VCaP (cell line): ENCODE data around the gene STXBP5.

ENCODE experiments used
- H3K27ac ChIP-seq: fragments of 450-650 bp; 2 replicates; pipeline ENCODE4 v1.5.1; 2017
- CTCF ChIP-seq: fragments of 450-650 bp; conservative IDR thresholded peaks from 2 replicates; pipeline ENCODE4 v1.5.1; 2017; ENCODE audit warnings: mild to moderate bottlenecking, moderate library complexity

The STXBP5 gene

GRCh38 chr6:147195510-147195909, 8.7 kb upstream of the STXBP5 start:
- no peak overlapping the region for H3K27ac ChIP-seq
- TF ChIP-seq CTCF: no peak

GRCh38 chr6:147195987-147196386, 8.2 kb upstream of the STXBP5 start:
- no peak overlapping the region for H3K27ac ChIP-seq
- TF ChIP-seq CTCF: no peak

DNA sequence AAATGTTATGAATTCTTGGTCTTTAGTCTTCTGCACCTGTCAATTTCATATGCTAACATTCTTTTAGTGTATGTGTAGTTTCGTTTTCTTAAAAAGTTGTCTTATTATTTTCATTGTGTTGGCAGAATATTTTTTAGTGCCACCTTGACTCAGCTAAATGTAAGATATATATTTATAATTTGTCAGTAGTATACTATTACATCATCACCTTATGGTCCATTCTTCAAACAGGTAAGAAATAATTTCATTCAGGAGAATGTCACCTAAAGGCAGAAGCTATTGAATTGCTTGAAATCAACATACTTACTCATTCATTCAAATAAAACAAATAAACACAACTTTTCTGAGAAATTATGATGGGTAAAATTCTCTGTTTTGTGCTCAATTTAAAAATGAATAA, 3.5 kb upstream of the STXBP5 start:
- H3K27ac ChIP-seq: peak overlapping the region; percentile 99
- no peak for TF ChIP-seq CTCF

GRCh38 chr6:147201885-147202515, 2.2 kb upstream of the STXBP5 start:
- H3K27ac ChIP-seq: peak overlapping the region; percentile 99
- no peak for TF ChIP-seq CTCF

DNA sequence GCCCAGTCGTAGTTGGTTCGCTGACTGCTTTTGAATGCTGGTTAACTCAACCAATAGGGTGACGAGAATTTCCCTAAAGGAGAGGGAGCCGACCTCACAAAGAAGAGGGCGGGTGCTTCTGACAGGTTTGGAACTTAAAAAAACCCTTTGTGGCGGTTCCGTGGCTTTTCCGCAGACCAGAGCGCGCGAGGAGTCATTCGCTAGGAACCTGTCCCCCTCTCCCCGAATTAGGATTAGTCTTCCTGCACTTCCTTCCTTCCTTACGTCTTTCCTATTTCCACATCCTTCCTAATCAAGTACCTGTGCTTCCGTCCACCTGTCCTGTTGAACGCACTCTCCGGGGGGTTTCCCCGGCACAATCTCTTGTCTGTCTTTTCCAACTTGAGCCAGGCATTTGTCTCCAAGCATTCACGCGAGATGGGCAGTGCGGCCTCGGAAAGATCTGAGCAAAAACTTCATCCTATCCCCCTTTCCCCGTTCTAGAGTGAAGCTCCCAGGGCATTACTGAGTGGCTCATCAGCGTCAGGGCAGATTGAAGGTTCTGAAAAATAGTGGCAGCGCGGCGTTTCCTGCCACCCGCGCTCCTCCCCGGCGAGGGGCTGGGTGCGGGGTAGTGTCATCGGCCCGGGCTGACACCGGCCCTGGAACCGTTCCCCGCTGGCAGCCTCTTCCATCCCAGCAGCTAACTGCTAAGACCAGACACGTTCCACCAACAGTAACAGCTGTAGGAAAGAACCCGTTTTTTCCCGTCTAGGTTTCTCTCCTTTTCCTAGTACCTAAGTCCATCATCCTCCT, 1.5 kb upstream of the STXBP5 start:
- peak overlapping the region; percentile 99 for H3K27ac ChIP-seq
- no peak for TF ChIP-seq CTCF

- H3K27ac ChIP-seq: peak overlapping the region; percentile 99
- TF ChIP-seq CTCF: no peak
Observed at GRCh38 chr6:147203311-147204059, 732 bp upstream of the STXBP5 start.

DNA sequence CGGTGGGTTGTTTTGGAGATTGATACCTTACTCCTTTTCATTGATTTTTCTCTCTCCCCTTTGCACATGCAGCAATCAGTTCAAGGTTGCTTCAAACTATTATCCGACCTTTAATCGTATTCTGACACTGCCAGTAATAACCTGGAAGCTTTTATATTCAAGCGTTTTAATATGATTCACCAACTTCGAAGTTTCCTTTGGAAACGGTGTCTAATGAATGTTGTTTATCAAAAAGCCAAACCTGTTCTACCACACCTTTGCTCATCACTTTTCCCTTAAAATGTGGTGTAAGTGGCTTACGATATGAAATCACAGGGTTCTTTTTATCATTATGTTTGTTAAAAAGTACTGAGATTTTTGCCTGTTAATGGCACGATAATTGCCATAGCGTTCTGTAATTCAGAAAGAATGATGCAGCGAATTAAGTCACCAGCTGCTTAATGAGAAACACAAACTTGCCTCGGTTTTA, 660 bp downstream of the STXBP5 start:
- no peak for TF ChIP-seq CTCF
- peak overlapping the region; percentile 99 for H3K27ac ChIP-seq
